Forelimb muscle (tissue), 1 donor: Measurements from ENCODE around the gene ST14. TPM values are rescaled to one million over a fixed set of nuclear protein-coding genes. Genes with fewer than 3 reads are reported as not detected.

Source experiments
- DNase-seq: peaks from one replicate; pipeline ENCODE4 v3.0.0-alpha.2; 2013; ENCODE audit warnings: low read depth
- polyA plus RNA-seq: library from polyadenylated mRNA; unstranded; fragments of 120-200 nt; gene quantifications from one replicate; pipeline ENCODE4 v1.2.1, GENCODE V29; 2013; ENCODE audit not compliant: insufficient read length

ST14 gene
- polyA plus RNA-seq, 1 donor = 0.40 TPM

- no peak for DNase-seq
Observed at GRCh38 chr11:130208241-130209127, 48.9 kb downstream of the ST14 start.

- DNase-seq = no peak
Observed at GRCh38 chr11:130209128-130209932, 49.7 kb downstream of the ST14 start.

- no peak for DNase-seq
Observed at GRCh38 chr11:130209954-130210854, 50.6 kb downstream of the ST14 start.

- no peak for DNase-seq
Observed at GRCh38 chr11:130211144-130211543, 51.6 kb downstream of the ST14 start.

GRCh38 chr11:130211781-130212401, 52.3 kb downstream of the ST14 start:
- DNase-seq = no peak

- no peak for DNase-seq
Observed at GRCh38 chr11:130212431-130212961, 52.9 kb downstream of the ST14 start.

GRCh38 chr11:130213143-130213978, 53.8 kb downstream of the ST14 start:
- DNase-seq = no peak

- no peak for DNase-seq
Observed at GRCh38 chr11:130213979-130214281, 54.3 kb downstream of the ST14 start.

GRCh38 chr11:130214861-130215530, 55.4 kb downstream of the ST14 start:
- DNase-seq = no peak

- no peak for DNase-seq
Observed at GRCh38 chr11:130215531-130216220, 56.1 kb downstream of the ST14 start.

- no peak for DNase-seq
Observed at GRCh38 chr11:130216221-130216550, 56.6 kb downstream of the ST14 start.

GRCh38 chr11:130216591-130217132, 57.1 kb downstream of the ST14 start:
- DNase-seq = no peak

GRCh38 chr11:130217133-130218031, 57.8 kb downstream of the ST14 start:
- DNase-seq = no peak

GRCh38 chr11:130218501-130219070, 59.0 kb downstream of the ST14 start:
- no peak for DNase-seq

- DNase-seq = no peak
Observed at GRCh38 chr11:130219148-130219547, 59.6 kb downstream of the ST14 start.

- DNase-seq = no peak
Observed at GRCh38 chr11:130220311-130221035, 60.9 kb downstream of the ST14 start.
